WTC11 (cell line): ENCODE data around the gene ANKK1. TPM values are rescaled to one million over a fixed set of nuclear protein-coding genes. Genes with fewer than 3 reads are reported as not detected.

Source experiments
- ATAC-seq: fragments of 200-7000 bp; cut with Tn5 transposase; 2 replicates; pipeline ENCODE4 v1.10.0; 2021; ENCODE audit warnings: mild to moderate bottlenecking, moderate library complexity
- CTCF ChIA-PET: fragments of 300-600 bp; sonication (Branson Sonifier 250); formaldehyde crosslinking; loops from one replicate; lab custom pipeline; 2021; ENCODE audit warnings: antibody characterized with exemption; lab: Charles Lee
- POLR2A ChIA-PET: fragments of 350-600 bp; sonication (Branson Sonifier 250); formaldehyde crosslinking; loops from one replicate; lab custom pipeline; 2021; ENCODE audit warnings: antibody characterized with exemption; lab: Charles Lee
- DNase-seq: peaks from one replicate; pipeline ENCODE4 v3.0.0; 2021; ENCODE audit warnings: low spot score
- H3K27ac Mint-ChIP-seq: 2 replicates; pipeline ENCODE4 v1.8.0; 2021; ENCODE audit warnings: mixed read lengths
- H3K27me3 Mint-ChIP-seq: 2 replicates; pipeline ENCODE4 v1.8.0; 2021; ENCODE audit warnings: low read depth, mild to moderate bottlenecking, moderate library complexity, mixed read lengths
- H3K36me3 Mint-ChIP-seq: 2 replicates; pipeline ENCODE4 v1.8.0; 2021; ENCODE audit warnings: mixed read lengths
- H3K4me1 Mint-ChIP-seq: 2 replicates; pipeline ENCODE4 v1.8.0; 2022; ENCODE audit warnings: mixed read lengths
- H3K4me3 Mint-ChIP-seq: 2 replicates; pipeline ENCODE4 v1.8.0; 2021; ENCODE audit warnings: mild to moderate bottlenecking, moderate library complexity, mixed read lengths
- H3K9me3 Mint-ChIP-seq: 2 replicates; pipeline ENCODE4 v1.8.0; 2021; ENCODE audit warnings: mixed read lengths
- CREM ChIP-seq: sonication (generic); formaldehyde crosslinking; IDR thresholded peaks from 2 replicates; pipeline ENCODE4 v1.8.1; 2022; ENCODE audit warnings: mild to moderate bottlenecking, missing genetic modification reagents, moderate library complexity
- E2F4 ChIP-seq: sonication (generic); formaldehyde crosslinking; IDR thresholded peaks from 2 replicates; pipeline ENCODE4 v1.8.1; 2022; ENCODE audit warnings: low read depth, mild to moderate bottlenecking, moderate library complexity, missing genetic modification reagents, borderline replicate concordance
- ELF4 ChIP-seq: sonication (generic); formaldehyde crosslinking; IDR thresholded peaks from 2 replicates; pipeline ENCODE4 v1.8.1; 2022; ENCODE audit warnings: low read depth, mild to moderate bottlenecking, moderate library complexity, missing genetic modification reagents
- ETV6 ChIP-seq: sonication (generic); formaldehyde crosslinking; IDR thresholded peaks from 2 replicates; pipeline ENCODE4 v1.8.1; 2022; ENCODE audit warnings: mild to moderate bottlenecking, missing genetic modification reagents
- GABPB1 ChIP-seq: sonication (generic); formaldehyde crosslinking; IDR thresholded peaks from 2 replicates; pipeline ENCODE4 v1.8.1; 2023; ENCODE audit warnings: mild to moderate bottlenecking, missing genetic modification reagents
- MAX ChIP-seq: sonication (generic); formaldehyde crosslinking; IDR thresholded peaks from 2 replicates; pipeline ENCODE4 v1.8.0; 2022; ENCODE audit warnings: mild to moderate bottlenecking, missing genetic modification reagents
- MXD4 ChIP-seq: fragments of 250-450 bp; sonication (Bioruptor Pico); IDR thresholded peaks from 2 replicates; pipeline ENCODE4 v1.8.0; 2021; ENCODE audit warnings: mild to moderate bottlenecking, moderate library complexity, borderline replicate concordance
- NFATC4 ChIP-seq: fragments of 250-450 bp; sonication (Bioruptor Pico); IDR thresholded peaks from 2 replicates; pipeline ENCODE4 v1.9.0; 2021; ENCODE audit warnings: mild to moderate bottlenecking
- NR1H2 ChIP-seq: sonication (generic); formaldehyde crosslinking; IDR thresholded peaks from 2 replicates; pipeline ENCODE4 v1.9.0; 2021; ENCODE audit warnings: mild to moderate bottlenecking, moderate library complexity, missing genetic modification reagents
- NR2C2 ChIP-seq: sonication (generic); formaldehyde crosslinking; IDR thresholded peaks from 2 replicates; pipeline ENCODE4 v1.8.0; 2022; ENCODE audit warnings: mild to moderate bottlenecking, missing genetic modification reagents
- SMAD3 ChIP-seq: sonication (generic); formaldehyde crosslinking; IDR thresholded peaks from 2 replicates; pipeline ENCODE4 v1.8.0; 2022; ENCODE audit warnings: missing genetic modification reagents, mild to moderate bottlenecking, borderline replicate concordance
- SOX15 ChIP-seq: fragments of 250-450 bp; sonication (Bioruptor Pico); IDR thresholded peaks from 2 replicates; pipeline ENCODE4 v1.9.0; 2021; ENCODE audit warnings: mild to moderate bottlenecking
- SP1 ChIP-seq: sonication (generic); formaldehyde crosslinking; conservative IDR thresholded peaks from 2 replicates; pipeline ENCODE4 v1.8.1; 2022; ENCODE audit warnings: missing genetic modification reagents
- TEAD1 ChIP-seq: sonication (generic); formaldehyde crosslinking; IDR thresholded peaks from 2 replicates; pipeline ENCODE4 v1.8.0; 2022; ENCODE audit warnings: mild to moderate bottlenecking, missing genetic modification reagents
- ZBTB43 ChIP-seq: sonication (generic); formaldehyde crosslinking; IDR thresholded peaks from 2 replicates; pipeline ENCODE4 v1.8.1; 2023; ENCODE audit warnings: mild to moderate bottlenecking, missing genetic modification reagents
- ZNF396 ChIP-seq: fragments of 250-450 bp; sonication (Bioruptor Pico); IDR thresholded peaks from 2 replicates; pipeline ENCODE4 v1.8.0; 2021; ENCODE audit warnings: mild to moderate bottlenecking, moderate library complexity, borderline replicate concordance
- ZNF532 ChIP-seq: fragments of 250-450 bp; sonication (Bioruptor Pico); IDR thresholded peaks from 2 replicates; pipeline ENCODE4 v1.9.0; 2021; ENCODE audit warnings: mild to moderate bottlenecking, borderline replicate concordance
- total RNA-seq: library from RNA; stranded (reverse); gene quantifications from 3 replicates; pipeline ENCODE4 v1.2.3, GENCODE V29; 2021
- TF ChIP-seq, protein P1 (sequence below): sonication (generic); formaldehyde crosslinking; IDR thresholded peaks from 2 replicates; pipeline ENCODE4 v1.8.1; 2023; ENCODE audit warnings: mild to moderate bottlenecking, missing genetic modification reagents, moderate library complexity

Gene ANKK1
- total RNA-seq, 1 experiment from 2014 or later, result 0.15 TPM

GRCh38 chr11:113444502-113445123 lies 57.0 kb downstream of the ANKK1 start:
- DNase-seq (no peak), ATAC-seq (no peak)
- Mint-ChIP-seq H3K27me3 (no peaks in the 10 kb centered on the region), H3K9me3 (no peaks in the 10 kb centered on the region), H3K36me3 (no peaks in the 10 kb centered on the region), H3K27ac (no peak overlapping the region), H3K4me3 (no peak overlapping the region), H3K4me1 (peaks cover 2% of the 10 kb centered on the region; the same call in 1 of the 2 replicates)
- ChIA-PET POLR2A (no interaction called here), CTCF (no interaction called here)
- TF ChIP-seq SP1 (CRISPR knock-in tag), result no peak

GRCh38 chr11:113446112-113446511 lies 58.5 kb downstream of the ANKK1 start:
- no peak overlapping the region for H3K27ac Mint-ChIP-seq
- CTCF ChIA-PET, result no interaction called here
- H3K27me3 Mint-ChIP-seq, result no peaks in the 10 kb centered on the region
- TF ChIP-seq ZBTB43 (CRISPR knock-in tag) (no peak), MXD4 (CRISPR knock-in tag) (no peak), TEAD1 (no peak), SMAD3 (CRISPR knock-in tag) (no peak), NR1H2 (no peak), NR2C2 (CRISPR knock-in tag) (no peak), ETV6 (CRISPR knock-in tag) (no peak), E2F4 (CRISPR knock-in tag) (no peak), SOX15 (CRISPR knock-in tag) (no peak), GABPB1 (CRISPR knock-in tag) (no peak), ELF4 (no peak), ZNF396 (CRISPR knock-in tag) (no peak), CREM (CRISPR knock-in tag) (no peak), NFATC4 (no peak), MAX (CRISPR knock-in tag) (no peak), ZNF532 (CRISPR knock-in tag) (no peak)
- TF ChIP-seq, protein P1, sequence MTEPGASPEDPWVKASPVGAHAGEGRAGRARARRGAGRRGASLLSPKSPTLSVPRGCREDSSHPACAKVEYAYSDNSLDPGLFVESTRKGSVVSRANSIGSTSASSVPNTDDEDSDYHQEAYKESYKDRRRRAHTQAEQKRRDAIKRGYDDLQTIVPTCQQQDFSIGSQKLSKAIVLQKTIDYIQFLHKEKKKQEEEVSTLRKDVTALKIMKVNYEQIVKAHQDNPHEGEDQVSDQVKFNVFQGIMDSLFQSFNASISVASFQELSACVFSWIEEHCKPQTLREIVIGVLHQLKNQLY (CRISPR knock-in tag), result no peak
- ATAC-seq, result no peak
- POLR2A ChIA-PET, result no interaction called here
- no peak overlapping the region for H3K4me3 Mint-ChIP-seq
- no peak for DNase-seq
- H3K36me3 Mint-ChIP-seq, result no peaks in the 10 kb centered on the region
- H3K9me3 Mint-ChIP-seq, result no peaks in the 10 kb centered on the region
- peaks cover 2% of the 10 kb centered on the region; the same call in 1 of the 2 replicates for H3K4me1 Mint-ChIP-seq
